ENCODE results near the gene RTL10.

RTL10 gene

DNA sequence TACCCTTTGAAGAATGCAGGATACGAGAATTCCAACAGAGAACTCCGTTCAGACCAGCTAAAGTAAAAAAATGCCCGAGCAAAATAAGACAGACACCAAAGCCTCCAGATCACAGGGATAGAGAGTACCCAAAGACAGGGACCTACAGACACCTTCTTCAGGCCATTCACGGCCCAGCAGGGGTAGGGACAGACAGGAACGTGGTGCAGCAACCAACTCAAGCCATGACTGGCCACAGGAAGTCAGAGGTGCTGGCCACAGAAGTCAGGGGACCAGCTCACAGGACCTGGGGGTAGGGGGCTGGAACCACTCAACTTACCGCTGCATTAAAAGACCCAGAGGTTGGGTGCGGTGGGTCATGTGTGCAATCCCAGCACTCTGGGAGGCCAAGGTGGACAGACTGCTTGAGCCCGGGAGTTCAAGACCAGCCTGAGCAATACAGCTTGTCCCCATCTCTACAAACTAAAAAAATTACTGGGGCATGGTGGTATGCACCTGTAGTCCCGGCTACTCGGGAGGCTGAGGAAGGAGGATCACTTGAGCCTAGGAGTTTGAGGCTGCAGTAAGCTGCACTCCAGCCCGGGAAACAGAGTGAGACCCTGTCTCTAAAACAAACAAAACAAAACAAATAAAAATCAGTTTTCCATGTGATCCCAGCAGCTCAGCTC is 47.0 kb upstream of the RTL10 start:
- TF ChIP-seq MYC (IDR thresholded peaks at IDR 0.05; ENCODE audit: low read depth, low read length): no peak
- TF ChIP-seq CTCF (IDR thresholded peaks at IDR 0.05; ENCODE audit: low read depth, low read length): no peak
- TF ChIP-seq MAX (IDR thresholded peaks at IDR 0.05; ENCODE audit: low read depth, low read length): no peak
- TF ChIP-seq POLR2A (IDR thresholded peaks at IDR 0.05; ENCODE audit: extremely low read depth, insufficient read length): no peak
- H3K4me3 ChIP-seq (ENCODE audit: low read depth, low read length): no peak overlapping the region
- no peak for DNase-seq (ENCODE audit: low read depth)

DNA sequence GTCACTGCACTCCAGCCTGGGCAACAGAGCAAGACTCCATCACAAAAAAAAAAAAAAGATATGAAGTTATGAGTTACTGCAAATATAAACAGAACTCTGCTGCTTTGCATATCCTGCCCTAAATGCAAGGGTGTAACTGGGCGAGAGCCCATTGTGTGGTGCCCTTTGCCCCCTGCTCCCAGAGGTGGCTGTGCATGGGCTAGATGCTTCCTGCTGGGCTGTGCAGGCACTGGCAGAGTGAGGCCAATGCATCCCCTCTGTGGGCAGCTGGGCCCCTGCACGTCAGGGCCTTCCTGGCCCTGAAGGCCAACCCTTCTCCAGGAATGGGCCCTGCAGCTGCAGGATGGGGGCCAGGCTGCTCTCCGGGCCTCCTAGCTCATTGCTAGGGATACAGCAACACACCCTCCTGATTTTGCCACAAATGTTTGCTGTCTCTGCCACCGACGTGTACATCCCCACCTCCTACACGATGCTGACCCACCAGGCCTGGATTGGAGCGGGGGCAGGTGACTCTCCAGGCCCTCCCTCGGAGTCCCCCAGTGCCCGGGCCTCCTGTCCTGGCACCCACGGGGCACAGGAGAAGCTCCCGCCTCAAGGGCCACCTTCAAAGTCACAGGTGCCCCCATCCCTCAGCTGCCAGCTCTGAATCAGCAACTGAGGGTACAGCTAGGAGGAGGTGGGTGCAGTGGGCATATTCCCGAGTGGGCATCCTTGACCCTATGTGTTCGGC is 46.2 kb upstream of the RTL10 start:
- TF ChIP-seq MAX (IDR thresholded peaks at IDR 0.05; ENCODE audit: low read depth, low read length): no peak
- TF ChIP-seq CTCF (IDR thresholded peaks at IDR 0.05; ENCODE audit: low read depth, low read length): no peak
- TF ChIP-seq POLR2A (IDR thresholded peaks at IDR 0.05; ENCODE audit: extremely low read depth, insufficient read length): no peak
- TF ChIP-seq MYC (IDR thresholded peaks at IDR 0.05; ENCODE audit: low read depth, low read length): no peak
- H3K4me3 ChIP-seq (ENCODE audit: low read depth, low read length): no peak overlapping the region
- DNase-seq (ENCODE audit: low read depth): no peak

DNA sequence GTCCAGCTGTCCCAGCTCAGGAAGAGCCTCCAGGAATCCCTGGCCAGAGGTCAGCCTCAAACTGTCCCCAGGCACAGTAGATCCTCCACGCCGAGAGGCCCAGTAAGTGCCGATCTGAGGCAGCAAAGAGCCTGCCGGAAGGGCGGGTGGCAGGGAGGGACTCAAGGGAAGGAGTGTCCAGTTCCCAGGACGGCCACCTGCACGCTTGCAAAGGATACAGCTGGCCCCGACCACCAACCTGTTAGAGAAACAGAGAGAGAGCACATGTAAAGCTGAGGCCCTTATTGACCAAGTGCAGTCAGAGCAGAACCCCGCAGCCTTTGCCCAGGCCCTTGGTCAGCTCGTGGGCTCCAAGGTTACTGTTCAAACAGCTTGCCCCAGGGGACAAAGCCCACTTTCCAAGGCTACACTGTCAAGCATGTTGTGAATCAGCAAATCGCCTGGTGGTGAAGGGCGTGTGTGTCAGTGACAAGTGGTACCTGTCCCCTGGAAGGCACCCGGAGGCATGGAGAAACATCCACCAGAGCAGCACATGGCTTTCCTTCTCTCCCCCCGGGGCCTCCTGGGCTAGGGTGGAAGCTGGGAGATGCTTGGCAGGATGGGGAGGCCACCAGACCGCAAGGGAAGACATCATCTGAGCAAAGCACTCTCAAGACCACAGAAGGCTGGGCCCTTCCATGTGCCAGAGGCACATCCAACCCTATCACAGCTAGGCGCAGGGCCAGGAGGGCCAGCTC is 44.3 kb upstream of the RTL10 start:
- H3K4me3 ChIP-seq (ENCODE audit: low read depth, low read length): no peak overlapping the region
- TF ChIP-seq POLR2A (IDR thresholded peaks at IDR 0.05; ENCODE audit: extremely low read depth, insufficient read length) (no peak), MYC (IDR thresholded peaks at IDR 0.05; ENCODE audit: low read depth, low read length) (no peak), CTCF (IDR thresholded peaks at IDR 0.05; ENCODE audit: low read depth, low read length) (no peak), MAX (IDR thresholded peaks at IDR 0.05; ENCODE audit: low read depth, low read length) (no peak)
- DNase-seq (ENCODE audit: low read depth): no peak

GRCh38 chr22:19898145-19898544 is 43.5 kb upstream of the RTL10 start:
- TF ChIP-seq POLR2A (IDR thresholded peaks at IDR 0.05; ENCODE audit: extremely low read depth, insufficient read length): no peak
- TF ChIP-seq MAX (IDR thresholded peaks at IDR 0.05; ENCODE audit: low read depth, low read length): no peak
- no peak for TF ChIP-seq MYC (IDR thresholded peaks at IDR 0.05; ENCODE audit: low read depth, low read length)
- TF ChIP-seq CTCF (IDR thresholded peaks at IDR 0.05; ENCODE audit: low read depth, low read length): no peak
- no peak for DNase-seq (ENCODE audit: low read depth)
- H3K4me3 ChIP-seq (ENCODE audit: low read depth, low read length): no peak overlapping the region

- TF ChIP-seq MYC (IDR thresholded peaks at IDR 0.05; ENCODE audit: low read depth, low read length) (no peak), MAX (IDR thresholded peaks at IDR 0.05; ENCODE audit: low read depth, low read length) (no peak), CTCF (IDR thresholded peaks at IDR 0.05; ENCODE audit: low read depth, low read length) (no peak), POLR2A (IDR thresholded peaks at IDR 0.05; ENCODE audit: extremely low read depth, insufficient read length) (no peak)
- no peak overlapping the region for H3K4me3 ChIP-seq (ENCODE audit: low read depth, low read length)
- DNase-seq (ENCODE audit: low read depth): no peak
Observed at GRCh38 chr22:19897726-19898125, 43.1 kb upstream of the RTL10 start.

Measured in NB4 (cell line).